HepG2 (cell line): Measurements from ENCODE around the gene RHOBTB1. TPM values are rescaled to one million over a fixed set of nuclear protein-coding genes. Genes with fewer than 3 reads are reported as not detected.

Source experiments
- ATAC-seq: fragments of 200-7000 bp; cut with Tn5 transposase; 3 replicates; pipeline ENCODE4 v1.9.1; 2020; ENCODE audit warnings: mild to moderate bottlenecking, moderate library complexity
- BruUV-seq: library from RNA; stranded (reverse); fragments of 400-500 nt; replicated peaks from 2 replicates; lab custom pipeline; 2021; lab: Mats Ljungman, UMichigan
- CTCF ChIA-PET: fragments of 300-600 bp; formaldehyde crosslinking; extraction: SDS; loops from one replicate; lab custom pipeline; 2021; ENCODE audit warnings: low total read pairs, inconsistent platforms, low intra/inter-chr PET ratio; lab: Yijun Ruan, JAX
- POLR2A ChIA-PET: fragments of 350-600 bp; sonication (Branson Sonifier 250); formaldehyde crosslinking; loops from one replicate; lab custom pipeline; 2020; ENCODE audit warnings: antibody characterized with exemption, inconsistent platforms; lab: Yijun Ruan, JAX
- DNase-seq: peaks from one replicate; pipeline ENCODE4 v3.0.0-alpha.2; 2015; ENCODE audit warnings: low spot score
- FAIRE-seq: peaks from 3 replicates; lab custom pipeline; 2011; peaks lifted over from hg19 to GRCh38; lab: Jason Lieb, UNC
- H2AFZ ChIP-seq: one replicate; pipeline ENCODE4 v1.6.1; 2011; ENCODE audit warnings: low read length, inconsistent platforms
- H3K27ac ChIP-seq: fragments of 300-600 bp; 3 replicates; pipeline ENCODE4 v1.8.0; 2011; ENCODE audit warnings: mixed run types, mild to moderate bottlenecking, mixed read lengths, low read length, inconsistent platforms; ENCODE audit not compliant: insufficient read depth; ENCODE audit errors: extremely low read length
- H3K27me3 ChIP-seq, 2 experiments: fragments of 200-600 bp in 1 of 2; 2 replicates in 1 of 2; 3 replicates in 1 of 2; pipeline versions ENCODE4 v1.6.0 to v1.8.0; 2011; ENCODE audit warnings: low read length in 2 of 2, mild to moderate bottlenecking in 2 of 2, moderate library complexity in 2 of 2, inconsistent platforms in 1 of 2; ENCODE audit not compliant: insufficient read depth in 2 of 2, control insufficient read depth in 1 of 2
- H3K36me3 ChIP-seq, 2 experiments: fragments of 200-600 bp in 1 of 2; replicated peaks in 1 of 2; 2 replicates in 1 of 2; 3 replicates in 1 of 2; pipeline versions ENCODE4 v1.5.1 to v1.8.0; 2011; ENCODE audit warnings: low read length in 2 of 2, inconsistent platforms in 1 of 2; ENCODE audit not compliant: insufficient read depth in 2 of 2, control insufficient read depth in 1 of 2
- H3K4me1 ChIP-seq: 2 replicates; pipeline ENCODE4 v1.5.1; 2012; ENCODE audit warnings: low read length, inconsistent platforms; ENCODE audit not compliant: insufficient read depth
- H3K4me2 ChIP-seq: 2 replicates; pipeline ENCODE4 v1.6.0; 2011; ENCODE audit warnings: low read depth, low read length, inconsistent platforms
- H3K4me3 ChIP-seq, 3 experiments: fragments of 200-600 bp in 1 of 3; sonication (generic), shearing (Covaris generic) in 1 of 3; replicated peaks in 1 of 3; 2 replicates each; pipeline ENCODE4 v1.5.1; 2011 to 2016; ENCODE audit warnings: low read length in 3 of 3, inconsistent platforms in 2 of 3, low read depth in 2 of 3, mild to moderate bottlenecking in 2 of 3, control low read depth in 1 of 3, mixed read lengths in 1 of 3; ENCODE audit not compliant: insufficient read depth in 1 of 3
- H3K79me2 ChIP-seq: one replicate; pipeline ENCODE4 v1.6.1; 2011; ENCODE audit warnings: low read length, inconsistent platforms; ENCODE audit not compliant: insufficient read depth
- H3K9ac ChIP-seq: 2 replicates; pipeline ENCODE4 v1.6.0; 2011; ENCODE audit warnings: mild to moderate bottlenecking, low read depth, low read length, inconsistent platforms; ENCODE audit not compliant: insufficient read depth
- H3K9me3 ChIP-seq: 2 replicates; pipeline ENCODE4 v1.5.1; 2012; ENCODE audit warnings: mild to moderate bottlenecking, low read length
- H4K20me1 ChIP-seq: 2 replicates; pipeline ENCODE4 v1.6.0; 2011; ENCODE audit warnings: inconsistent platforms, mild to moderate bottlenecking, low read length, moderate library complexity; ENCODE audit not compliant: insufficient read depth
- ADNP ChIP-seq: sonication (generic); formaldehyde crosslinking; IDR thresholded peaks from 2 replicates; pipeline ENCODE4 v1.4.0; 2020; ENCODE audit warnings: missing genetic modification reagents
- AHR ChIP-seq: IDR thresholded peaks from 2 replicates; pipeline ENCODE4 v1.6.1; 2018; ENCODE audit warnings: missing genetic modification reagents, missing compliant biosample characterization
- DMAP1 ChIP-seq: IDR thresholded peaks from 2 replicates; pipeline ENCODE4 v1.6.1; 2016
- ELF4 ChIP-seq: sonication (generic); formaldehyde crosslinking; IDR thresholded peaks from 2 replicates; pipeline ENCODE4 v1.5.0; 2020; ENCODE audit warnings: missing genetic modification reagents, mild to moderate bottlenecking, moderate library complexity, borderline replicate concordance
- HOMEZ ChIP-seq: IDR thresholded peaks from 2 replicates; pipeline ENCODE4 v1.6.1; 2016; ENCODE audit warnings: low read depth
- PHF8 ChIP-seq: sonication (generic); formaldehyde crosslinking; IDR thresholded peaks from 2 replicates; pipeline ENCODE4 v1.5.0; 2020; ENCODE audit warnings: missing genetic modification reagents
- RBAK ChIP-seq: sonication (generic); formaldehyde crosslinking; IDR thresholded peaks from 2 replicates; pipeline ENCODE4 v1.5.1; 2020; ENCODE audit warnings: mild to moderate bottlenecking, missing genetic modification reagents
- RXRA ChIP-seq: sonication (generic); formaldehyde crosslinking; IDR thresholded peaks from 2 replicates; pipeline ENCODE4 v1.5.1; 2020; ENCODE audit warnings: missing genetic modification reagents
- TGIF2 ChIP-seq: IDR thresholded peaks from 2 replicates; pipeline ENCODE4 v1.6.1; 2016; ENCODE audit warnings: control low read depth, missing compliant biosample characterization
- ZBTB7B ChIP-seq: sonication (generic); formaldehyde crosslinking; IDR thresholded peaks from 2 replicates; pipeline ENCODE4 v1.4.0; 2020; ENCODE audit warnings: missing genetic modification reagents
- ZBTB8A ChIP-seq: sonication (generic); formaldehyde crosslinking; IDR thresholded peaks from 2 replicates; pipeline ENCODE4 v1.4.0; 2020; ENCODE audit warnings: mild to moderate bottlenecking, low read depth, missing genetic modification reagents, borderline replicate concordance
- ZFP36L2 ChIP-seq: sonication (generic); formaldehyde crosslinking; IDR thresholded peaks from 2 replicates; pipeline ENCODE4 v1.4.0; 2020; ENCODE audit warnings: missing genetic modification reagents
- ZMYM4 ChIP-seq: sonication (generic); formaldehyde crosslinking; IDR thresholded peaks from 2 replicates; pipeline ENCODE4 v1.8.1; 2023; ENCODE audit warnings: mild to moderate bottlenecking, missing genetic modification reagents
- ZNF225 ChIP-seq: sonication (generic); formaldehyde crosslinking; IDR thresholded peaks from 2 replicates; pipeline ENCODE4 v1.4.0; 2020; ENCODE audit warnings: mild to moderate bottlenecking, missing genetic modification reagents
- ZNF589 ChIP-seq: sonication (generic); formaldehyde crosslinking; conservative IDR thresholded peaks from 2 replicates; pipeline ENCODE4 v1.8.0; 2022; ENCODE audit warnings: mild to moderate bottlenecking, moderate library complexity, missing genetic modification reagents
- ZNF7 ChIP-seq: IDR thresholded peaks from 2 replicates; pipeline ENCODE4 v1.6.1; 2016; ENCODE audit warnings: missing biosample characterization, missing genetic modification reagents
- ZNF790 ChIP-seq: sonication (generic); formaldehyde crosslinking; IDR thresholded peaks from 2 replicates; pipeline ENCODE4 v1.8.0; 2022; ENCODE audit warnings: missing genetic modification reagents, mild to moderate bottlenecking, borderline replicate concordance
- ZNF883 ChIP-seq: sonication (generic); formaldehyde crosslinking; IDR thresholded peaks from 2 replicates; pipeline ENCODE4 v1.5.1; 2020; ENCODE audit warnings: mild to moderate bottlenecking, missing genetic modification reagents; ENCODE audit errors: not compliant biosample characterization
- WGBS: methylation state at CpG from one replicate; pipeline ENCODE4 v1.1.6; 2017; ENCODE audit warnings: low lambda C conversion rate; 5-methylcytosine and 5-hydroxymethylcytosine counted together
- in situ Hi-C: cut with HindIII; loops from 2 replicates; pipeline ENCODE4 v1.10.0; 2017; ENCODE audit warnings: low pct_unique_long_range_greater_than_20kb; ENCODE audit not compliant: extremely low pct_ligation_motif_present
- intact Hi-C: fragments of 100-400 bp; cut with micrococcal nuclease; formaldehyde crosslinking; loops from one replicate; pipeline ENCODE4 v1.10.0; 2022; ENCODE audit not compliant: unreplicated experiment
- polyA plus RNA-seq, 8 experiments: library from polyadenylated mRNA; depleted of rRNA in 3 of 8; stranded (reverse) in 7 of 8; unstranded in 1 of 8; fragments of >200 nt; fragmentation: Illumina TruSeq in 4 of 8; extraction: Trizol in 4 of 8; gene quantifications; 2 replicates each; pipeline versions ENCODE4 v1.2.1 to v1.2.3, GENCODE V29; 2011 to 2016; ENCODE audit warnings: low read depth in 4 of 8, missing spikeins in 1 of 8, mixed read lengths in 1 of 8; ENCODE audit not compliant: insufficient read depth in 1 of 8
- total RNA-seq, 5 experiments: library from RNA; depleted of rRNA; stranded (reverse); fragments of >200 nt; fragmentation: Illumina TruSeq; extraction: Trizol; gene quantifications; 2 replicates each; pipeline ENCODE4 v1.2.3, GENCODE V29; 2016; ENCODE audit warnings: low read depth in 1 of 5

RHOBTB1 gene
- total and polyA plus RNA-seq, 2 of the 13 experiments (the other 11 are each of a cell fraction or from before 2014, with no cell fraction given) = 18.8 to 59.5 TPM

- TF ChIP-seq RXRA (CRISPR knock-in tag) (no peak), AHR (CRISPR knock-in tag) (no peak), ZNF883 (CRISPR knock-in tag) (no peak), ADNP (no peak), RBAK (CRISPR knock-in tag) (no peak), ZNF225 (no peak), ZBTB8A (CRISPR knock-in tag) (no peak), ZBTB7B (CRISPR knock-in tag) (no peak), ZNF790 (CRISPR knock-in tag) (no peak), PHF8 (no peak), HOMEZ (no peak), TGIF2 (no peak), ZNF589 (CRISPR knock-in tag) (no peak), DMAP1 (CRISPR knock-in tag) (no peak), ZNF7 (CRISPR knock-in tag) (no peak), ZMYM4 (CRISPR knock-in tag) (no peak), ZFP36L2 (CRISPR knock-in tag) (no peak), ELF4 (CRISPR knock-in tag) (no peak)
These were observed 29.3 kb downstream of the RHOBTB1 start for GRCh38 chr10:60914690-60915141.

More at GRCh38 chr10:60914690-60915141, 29.3 kb downstream of the RHOBTB1 start:
- no peak for ATAC-seq
- 97% methylated on average over 1 of the region's 1 CpG for WGBS
- Histone ChIP-seq H3K4me1 (no peaks in the 10 kb centered on the region), H3K27me3 (no peaks in the 10 kb centered on the region), H3K9me3 (no peaks in the 10 kb centered on the region), H3K4me2 (no peak overlapping the region), H2AFZ (no peak overlapping the region), H3K79me2 (no peaks in the 10 kb centered on the region), H4K20me1 (no peaks in the 10 kb centered on the region), H3K36me3 (peaks cover 12 to 23% of the 10 kb centered on the region in 2 experiments; a peak in 4 of 5 replicates), H3K4me3 (no peak overlapping the region), H3K27ac (no peak overlapping the region), H3K9ac (no peak overlapping the region)
- ChIA-PET POLR2A (no interaction called here), CTCF (no interaction called here)
- in situ Hi-C loops (no loop called here), intact Hi-C loops (no loop called here)
- FAIRE-seq = no peak
- no peak for DNase-seq
- no TSS peak for BruUV-seq
